Measurements from ENCODE around the gene CMTM8.

DNA sequence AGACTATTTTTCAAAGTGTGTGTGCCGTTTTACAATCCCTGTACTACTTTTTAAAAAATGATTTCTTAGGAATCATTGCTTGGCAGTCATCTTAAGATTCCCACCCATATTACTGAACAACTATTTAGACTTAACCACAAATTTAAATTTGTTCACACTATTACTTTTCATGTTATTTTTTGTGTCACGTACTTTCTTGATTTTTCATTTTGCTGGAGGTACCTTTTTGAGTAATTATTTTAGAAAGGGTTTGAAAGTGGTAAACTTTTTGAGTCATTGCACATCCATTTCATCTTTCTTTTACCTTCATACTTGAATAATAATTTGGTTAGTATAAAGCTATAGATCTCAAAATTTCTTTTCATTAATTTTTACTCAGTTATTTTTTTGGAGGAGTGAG, 16.9 kb downstream of the CMTM8 start:
- TF ChIP-seq, protein P1, sequence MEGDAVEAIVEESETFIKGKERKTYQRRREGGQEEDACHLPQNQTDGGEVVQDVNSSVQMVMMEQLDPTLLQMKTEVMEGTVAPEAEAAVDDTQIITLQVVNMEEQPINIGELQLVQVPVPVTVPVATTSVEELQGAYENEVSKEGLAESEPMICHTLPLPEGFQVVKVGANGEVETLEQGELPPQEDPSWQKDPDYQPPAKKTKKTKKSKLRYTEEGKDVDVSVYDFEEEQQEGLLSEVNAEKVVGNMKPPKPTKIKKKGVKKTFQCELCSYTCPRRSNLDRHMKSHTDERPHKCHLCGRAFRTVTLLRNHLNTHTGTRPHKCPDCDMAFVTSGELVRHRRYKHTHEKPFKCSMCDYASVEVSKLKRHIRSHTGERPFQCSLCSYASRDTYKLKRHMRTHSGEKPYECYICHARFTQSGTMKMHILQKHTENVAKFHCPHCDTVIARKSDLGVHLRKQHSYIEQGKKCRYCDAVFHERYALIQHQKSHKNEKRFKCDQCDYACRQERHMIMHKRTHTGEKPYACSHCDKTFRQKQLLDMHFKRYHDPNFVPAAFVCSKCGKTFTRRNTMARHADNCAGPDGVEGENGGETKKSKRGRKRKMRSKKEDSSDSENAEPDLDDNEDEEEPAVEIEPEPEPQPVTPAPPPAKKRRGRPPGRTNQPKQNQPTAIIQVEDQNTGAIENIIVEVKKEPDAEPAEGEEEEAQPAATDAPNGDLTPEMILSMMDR (IDR thresholded peaks at IDR 0.05; ENCODE audit: low read depth, low read length): no peak
- TF ChIP-seq POLR2A (IDR thresholded peaks at IDR 0.05; ENCODE audit: extremely low read depth, insufficient read length) (no peak), MYC (IDR thresholded peaks at IDR 0.05; ENCODE audit: low read depth, low read length) (no peak)
- TF ChIP-seq, protein P2, sequence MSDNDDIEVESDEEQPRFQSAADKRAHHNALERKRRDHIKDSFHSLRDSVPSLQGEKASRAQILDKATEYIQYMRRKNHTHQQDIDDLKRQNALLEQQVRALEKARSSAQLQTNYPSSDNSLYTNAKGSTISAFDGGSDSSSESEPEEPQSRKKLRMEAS (IDR thresholded peaks at IDR 0.05; ENCODE audit: low read depth, low read length): no peak

Measured in NB4 (cell line).